Glutamatergic neuron (in vitro differentiated cells): ENCODE data around the gene MYO1C. TPM values are rescaled to one million over a fixed set of nuclear protein-coding genes. Genes with fewer than 3 reads are reported as not detected.

Experiments
- DNase-seq: peaks from one replicate; pipeline ENCODE4 v3.0.0; 2022
- H3K27ac Mint-ChIP-seq: one replicate; pipeline ENCODE4 v1.8.0; 2020; ENCODE audit warnings: mild to moderate bottlenecking, mixed read lengths, inconsistent platforms; ENCODE audit not compliant: unreplicated experiment
- H3K27me3 Mint-ChIP-seq: one replicate; pipeline ENCODE4 v1.8.0; 2020; ENCODE audit warnings: mild to moderate bottlenecking, moderate library complexity, mixed read lengths, inconsistent platforms; ENCODE audit not compliant: unreplicated experiment
- H3K36me3 Mint-ChIP-seq: one replicate; pipeline ENCODE4 v1.8.0; 2020; ENCODE audit warnings: mild to moderate bottlenecking, mixed read lengths, inconsistent platforms; ENCODE audit not compliant: unreplicated experiment
- H3K4me1 Mint-ChIP-seq: one replicate; pipeline ENCODE4 v1.8.0; 2020; ENCODE audit warnings: mild to moderate bottlenecking, low read depth, mixed read lengths, inconsistent platforms; ENCODE audit not compliant: unreplicated experiment
- H3K4me3 Mint-ChIP-seq: one replicate; pipeline ENCODE4 v1.8.0; 2020; ENCODE audit warnings: mild to moderate bottlenecking, mixed read lengths, inconsistent platforms; ENCODE audit not compliant: unreplicated experiment
- H3K9me3 Mint-ChIP-seq: one replicate; pipeline ENCODE4 v1.8.0; 2020; ENCODE audit warnings: mild to moderate bottlenecking, moderate library complexity, mixed read lengths, inconsistent platforms; ENCODE audit not compliant: unreplicated experiment
- CTCF ChIP-seq: fragments of 200-600 bp; sonication (generic); IDR thresholded peaks from one replicate; pipeline ENCODE4 v1.5.0; 2021; ENCODE audit not compliant: partially characterized antibody, unreplicated experiment
- total RNA-seq: library from RNA; stranded (reverse); fragmentation: NEBNext Ultra II Directional; extraction: Animal tissue kit (Norgen Biotek cat#: 25700); gene quantifications from one replicate; pipeline ENCODE4 v1.2.1, GENCODE V29; 2021; ENCODE audit not compliant: unreplicated experiment

The MYO1C gene
- total RNA-seq, 1 donor from 2014 or later, result 58.5 TPM

- peaks cover 11% of the 10 kb centered on the region for H3K27me3 Mint-ChIP-seq
- no peaks in the 10 kb centered on the region for H3K36me3 Mint-ChIP-seq
- no peak overlapping the region for H3K27ac Mint-ChIP-seq
- H3K9me3 Mint-ChIP-seq, result peaks cover 2% of the 10 kb centered on the region
- no peak overlapping the region for H3K4me3 Mint-ChIP-seq
- no peak for DNase-seq
- no peaks in the 10 kb centered on the region for H3K4me1 Mint-ChIP-seq
- no peak for TF ChIP-seq CTCF
Observed at GRCh38 chr17:1462164-1463112, 30.0 kb downstream of the MYO1C start.

- H3K27me3 Mint-ChIP-seq, result peaks cover 13% of the 10 kb centered on the region
- H3K27ac Mint-ChIP-seq, result no peak overlapping the region
- H3K4me1 Mint-ChIP-seq, result no peaks in the 10 kb centered on the region
- H3K9me3 Mint-ChIP-seq, result peaks cover 4% of the 10 kb centered on the region
- no peaks in the 10 kb centered on the region for H3K36me3 Mint-ChIP-seq
- TF ChIP-seq CTCF, result no peak
- no peak for DNase-seq
- H3K4me3 Mint-ChIP-seq, result no peak overlapping the region
Observed at GRCh38 chr17:1461198-1461944, 31.1 kb downstream of the MYO1C start.

GRCh38 chr17:1460233-1460632 is 32.3 kb downstream of the MYO1C start:
- DNase-seq, result no peak
- no peak overlapping the region for H3K27ac Mint-ChIP-seq
- no peak for TF ChIP-seq CTCF
- no peak overlapping the region for H3K4me3 Mint-ChIP-seq
- H3K4me1 Mint-ChIP-seq, result no peaks in the 10 kb centered on the region
- H3K9me3 Mint-ChIP-seq, result peaks cover 6% of the 10 kb centered on the region
- H3K27me3 Mint-ChIP-seq, result peaks cover 13% of the 10 kb centered on the region
- no peaks in the 10 kb centered on the region for H3K36me3 Mint-ChIP-seq

- Mint-ChIP-seq H3K9me3 (peaks cover 7% of the 10 kb centered on the region), H3K4me3 (peak within 1 kb of the TSS; percentile 98), H3K36me3 (no peaks in the 10 kb centered on the region), H3K4me1 (peaks cover 10% of the 10 kb centered on the region), H3K27ac (peak within 1 kb of the TSS; percentile 86), H3K27me3 (peaks cover 2% of the 10 kb centered on the region)
- TF ChIP-seq CTCF, result no peak
- peak; percentile 99 for DNase-seq
Observed at GRCh38 chr17:1455797-1456599, 36.5 kb downstream of the MYO1C start, which contains the start of gene CRK. Gene CRK, minus strand, starts transcription at chr17:1456232. Its CDS starts 115 bp downstream, at chr17:1456117.
